H9 (cell line): ENCODE measurements around the gene MRGPRD. TPM values are rescaled to one million over a fixed set of nuclear protein-coding genes. Genes with fewer than 3 reads are reported as not detected.

ENCODE experiments used
- DNase-seq: peaks from one replicate; pipeline ENCODE4 v3.0.0-alpha.2; 2017
- H2AFZ ChIP-seq: one replicate; pipeline ENCODE4 v1.6.1; 2013; ENCODE audit warnings: mild to moderate bottlenecking, low read length, control low read depth, moderate library complexity
- H2AK5ac ChIP-seq: 2 replicates; pipeline ENCODE4 v1.6.1; 2013; ENCODE audit warnings: low read length, control low read depth, mixed read lengths; ENCODE audit not compliant: insufficient read length
- H2BK120ac ChIP-seq: one replicate; pipeline ENCODE4 v1.6.1; 2013; ENCODE audit warnings: low read depth, mild to moderate bottlenecking, low read length, control low read depth, inconsistent platforms; ENCODE audit not compliant: poor library complexity, severe bottlenecking
- H2BK12ac ChIP-seq: 2 replicates; pipeline ENCODE4 v1.6.1; 2013; ENCODE audit warnings: low read length, control low read depth, mixed read lengths, low read depth; ENCODE audit not compliant: insufficient read length
- H2BK15ac ChIP-seq: 2 replicates; pipeline ENCODE4 v1.6.1; 2013; ENCODE audit warnings: low read depth, low read length, control low read depth
- H2BK20ac ChIP-seq: one replicate; pipeline ENCODE4 v1.6.1; 2013; ENCODE audit warnings: low read depth, mild to moderate bottlenecking, low read length, control low read depth, inconsistent platforms; ENCODE audit not compliant: poor library complexity, severe bottlenecking
- H2BK5ac ChIP-seq: 2 replicates; pipeline ENCODE4 v1.6.1; 2013; ENCODE audit warnings: low read length, control low read depth, mixed read lengths; ENCODE audit not compliant: insufficient read length
- H3K14ac ChIP-seq: 2 replicates; pipeline ENCODE4 v1.6.1; 2013; ENCODE audit warnings: low read length, control low read depth; ENCODE audit not compliant: insufficient read depth
- H3K18ac ChIP-seq: 2 replicates; pipeline ENCODE4 v1.6.1; 2013; ENCODE audit warnings: low read depth, mild to moderate bottlenecking, mixed read lengths, low read length, control low read depth; ENCODE audit not compliant: insufficient read length
- H3K23ac ChIP-seq: 2 replicates; pipeline ENCODE4 v1.6.1; 2013; ENCODE audit warnings: low read length, control low read depth, mixed read lengths, low read depth; ENCODE audit not compliant: insufficient read length
- H3K23me2 ChIP-seq: 2 replicates; pipeline ENCODE4 v1.6.1; 2013; ENCODE audit warnings: low read depth, mild to moderate bottlenecking, mixed read lengths, low read length, control low read depth; ENCODE audit not compliant: insufficient read length, poor library complexity, severe bottlenecking
- H3K27ac ChIP-seq: 2 replicates; pipeline ENCODE4 v1.5.1; 2013; ENCODE audit warnings: low read length, control low read depth, mixed read lengths, low read depth; ENCODE audit not compliant: insufficient read length
- H3K27me3 ChIP-seq: 2 replicates; pipeline ENCODE4 v1.6.1; 2013; ENCODE audit warnings: low read length, control low read depth, inconsistent platforms; ENCODE audit not compliant: insufficient read depth
- H3K4ac ChIP-seq: 2 replicates; pipeline ENCODE4 v1.6.1; 2013; ENCODE audit warnings: low read depth, mild to moderate bottlenecking, control low read depth, inconsistent platforms, low read length, moderate library complexity
- H3K4me1 ChIP-seq: 2 replicates; pipeline ENCODE4 v1.6.1; 2013; ENCODE audit warnings: low read length, control low read depth, inconsistent platforms; ENCODE audit not compliant: insufficient read depth
- H3K4me2 ChIP-seq: 2 replicates; pipeline ENCODE4 v1.6.1; 2013; ENCODE audit warnings: low read length, control low read depth, mixed read lengths; ENCODE audit not compliant: insufficient read length, insufficient read depth
- H3K56ac ChIP-seq: 2 replicates; pipeline ENCODE4 v1.6.1; 2013; ENCODE audit warnings: low read depth, mild to moderate bottlenecking, mixed read lengths, low read length, control low read depth; ENCODE audit not compliant: insufficient read length
- H3K79me1 ChIP-seq: 2 replicates; pipeline ENCODE4 v1.6.1; 2013; ENCODE audit warnings: low read depth, mild to moderate bottlenecking, moderate library complexity, low read length, control low read depth, inconsistent platforms; ENCODE audit not compliant: insufficient read depth, poor library complexity, severe bottlenecking
- H3K79me2 ChIP-seq: 2 replicates; pipeline ENCODE4 v1.6.1; 2013; ENCODE audit warnings: low read length, control low read depth, inconsistent platforms; ENCODE audit not compliant: insufficient read depth
- H3K9ac ChIP-seq: 2 replicates; pipeline ENCODE4 v1.6.1; 2013; ENCODE audit warnings: low read length, control low read depth, mixed read lengths; ENCODE audit not compliant: insufficient read length; ENCODE audit errors: extremely low read depth
- H3K9me3 ChIP-seq: one replicate; pipeline ENCODE4 v1.6.1; 2013; ENCODE audit warnings: low read depth, low read length, inconsistent platforms; ENCODE audit not compliant: control insufficient read depth
- H3T11ph ChIP-seq: one replicate; pipeline ENCODE4 v1.6.1; 2013; ENCODE audit warnings: mild to moderate bottlenecking, low read length, control low read depth, inconsistent platforms
- H4K20me1 ChIP-seq: one replicate; pipeline ENCODE4 v1.6.1; 2013; ENCODE audit not compliant: control insufficient read depth, insufficient read length, insufficient read depth
- H4K5ac ChIP-seq: 2 replicates; pipeline ENCODE4 v1.6.1; 2013; ENCODE audit warnings: low read depth, mild to moderate bottlenecking, mixed read lengths, low read length, control low read depth; ENCODE audit not compliant: insufficient read length
- H4K8ac ChIP-seq: replicated peaks from 2 replicates; pipeline ENCODE4 v1.6.1; 2013; ENCODE audit warnings: low read length, control low read depth, mixed read lengths, low read depth; ENCODE audit not compliant: insufficient read length
- H4K91ac ChIP-seq: 2 replicates; pipeline ENCODE4 v1.6.1; 2013; ENCODE audit warnings: low read depth, mild to moderate bottlenecking, moderate library complexity, mixed read lengths, low read length, control low read depth; ENCODE audit not compliant: insufficient read length
- H3K27ac Mint-ChIP-seq, 3 experiments: 2 replicates in 2 of 3; 3 replicates in 1 of 3; pipeline ENCODE4 v1.8.0; 2020 to 2021; ENCODE audit warnings: mixed read lengths in 3 of 3, mild to moderate bottlenecking in 1 of 3, moderate library complexity in 1 of 3
- H3K27me3 Mint-ChIP-seq: 2 replicates; pipeline ENCODE4 v1.8.0; 2021; ENCODE audit warnings: low read depth, mild to moderate bottlenecking, moderate library complexity, mixed read lengths
- H3K36me3 Mint-ChIP-seq, 3 experiments: 2 replicates in 2 of 3; 3 replicates in 1 of 3; pipeline ENCODE4 v1.8.0; 2020 to 2021; ENCODE audit warnings: low read depth in 3 of 3, mixed read lengths in 3 of 3; ENCODE audit not compliant: insufficient read depth in 1 of 3
- H3K4me1 Mint-ChIP-seq, 2 experiments: 2 replicates each; pipeline ENCODE4 v1.8.0; 2020; ENCODE audit warnings: mixed read lengths in 2 of 2
- H3K4me3 Mint-ChIP-seq, 2 experiments: 2 replicates in 1 of 2; 3 replicates in 1 of 2; pipeline ENCODE4 v1.8.0; 2020 to 2021; ENCODE audit warnings: mild to moderate bottlenecking in 2 of 2, mixed read lengths in 2 of 2, moderate library complexity in 1 of 2
- H3K9me3 Mint-ChIP-seq, 2 experiments: 2 replicates in 1 of 2; 3 replicates in 1 of 2; pipeline ENCODE4 v1.8.0; 2020; ENCODE audit warnings: mild to moderate bottlenecking in 2 of 2, mixed read lengths in 2 of 2, moderate library complexity in 1 of 2
- CTCF ChIP-seq: fragments of 200-600 bp; sonication (generic); conservative IDR thresholded peaks from 3 replicates; pipeline ENCODE4 v1.8.0; 2021; ENCODE audit warnings: antibody characterized with exemption, mild to moderate bottlenecking
- WGBS: extraction: QIAGEN DNeasy Blood & Tissue Kit; methylation state at CpG from one replicate; pipeline ENCODE4 v1.1.7; 2013; ENCODE audit warnings: missing lambda C conversion rate, low lambda C conversion rate, mixed read lengths; ENCODE audit not compliant: insufficient read length; ENCODE audit errors: extremely low coverage; 5-methylcytosine and 5-hydroxymethylcytosine counted together
- total RNA-seq: library from RNA; stranded (reverse); gene quantifications from 2 replicates; pipeline ENCODE4 v1.2.1, GENCODE V29; 2021

Gene MRGPRD
- total RNA-seq, 1 experiment from 2014 or later: not detected

GRCh38 chr11:68993546-68993945 is 12.8 kb upstream of the MRGPRD start:
- Mint-ChIP-seq H3K27me3 (no peaks in the 10 kb centered on the region; the same call in 1 of the 2 replicates), H3K36me3 (no peaks in the 10 kb centered on the region), H3K27ac (no peak overlapping the region; a peak in 1 of 7 replicates), H3K9me3 (no peaks in the 10 kb centered on the region), H3K4me1 (peaks cover 4 to 7% of the 10 kb centered on the region in 2 experiments), H3K4me3 (no peak overlapping the region; a peak in 1 of 5 replicates)
- H2BK5ac ChIP-seq: no peak overlapping the region
- no peaks in the 10 kb centered on the region for H3K27me3 ChIP-seq
- H2AFZ ChIP-seq: no peak overlapping the region
- no peak overlapping the region for H2BK15ac ChIP-seq
- no peak overlapping the region for H3K4ac ChIP-seq
- no peaks in the 10 kb centered on the region for H4K20me1 ChIP-seq
- H4K5ac ChIP-seq: no peak overlapping the region
- no peak overlapping the region for H3K9ac ChIP-seq
- no peak overlapping the region for H3K23ac ChIP-seq
- H2BK20ac ChIP-seq: no peak overlapping the region
- no peak overlapping the region for H2BK120ac ChIP-seq
- no peaks in the 10 kb centered on the region for H3K79me1 ChIP-seq
- H3K27ac ChIP-seq: no peak overlapping the region
- no peak overlapping the region for H4K91ac ChIP-seq
- no peaks in the 10 kb centered on the region for H3K23me2 ChIP-seq
- H2BK12ac ChIP-seq: no peak overlapping the region
- no peak overlapping the region for H3K18ac ChIP-seq
- H3K56ac ChIP-seq: no peak overlapping the region
- no peak for DNase-seq
- no peaks in the 10 kb centered on the region for H3K9me3 ChIP-seq
- no peak overlapping the region for H4K8ac ChIP-seq
- H3K79me2 ChIP-seq: no peaks in the 10 kb centered on the region
- no peak overlapping the region for H3K4me2 ChIP-seq
- H3K4me1 ChIP-seq: no peaks in the 10 kb centered on the region
- H3K14ac ChIP-seq: no peak overlapping the region
- WGBS: no CpG with 5 or more reads among the region's 7 CpGs
- H2AK5ac ChIP-seq: no peak overlapping the region
- TF ChIP-seq CTCF: no peak
- H3T11ph ChIP-seq: no peak overlapping the region
